ENCODE measurements around the gene MRPL55.

Gene MRPL55

DNA sequence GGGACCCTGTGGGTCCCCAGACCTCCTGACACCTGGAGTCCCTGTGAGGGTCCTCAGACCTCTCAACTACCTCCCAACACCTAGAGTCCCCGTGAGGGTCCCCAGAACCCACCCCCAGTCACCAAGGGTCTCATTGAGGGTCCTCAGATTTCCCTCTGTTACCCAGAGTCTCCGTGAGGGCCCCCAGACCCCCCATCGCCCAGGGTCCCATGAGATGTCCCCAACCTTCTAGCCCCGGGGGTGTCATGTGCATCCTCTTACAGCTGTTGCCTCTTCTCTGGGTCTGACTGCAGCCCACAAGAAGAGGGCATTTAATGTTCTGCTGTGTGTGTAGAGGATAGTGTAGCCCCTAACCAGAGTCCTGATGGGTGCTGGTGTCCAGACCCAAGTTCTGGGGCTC is 38.7 kb upstream of the MRPL55 start:
- no peak for DNase-seq

DNA sequence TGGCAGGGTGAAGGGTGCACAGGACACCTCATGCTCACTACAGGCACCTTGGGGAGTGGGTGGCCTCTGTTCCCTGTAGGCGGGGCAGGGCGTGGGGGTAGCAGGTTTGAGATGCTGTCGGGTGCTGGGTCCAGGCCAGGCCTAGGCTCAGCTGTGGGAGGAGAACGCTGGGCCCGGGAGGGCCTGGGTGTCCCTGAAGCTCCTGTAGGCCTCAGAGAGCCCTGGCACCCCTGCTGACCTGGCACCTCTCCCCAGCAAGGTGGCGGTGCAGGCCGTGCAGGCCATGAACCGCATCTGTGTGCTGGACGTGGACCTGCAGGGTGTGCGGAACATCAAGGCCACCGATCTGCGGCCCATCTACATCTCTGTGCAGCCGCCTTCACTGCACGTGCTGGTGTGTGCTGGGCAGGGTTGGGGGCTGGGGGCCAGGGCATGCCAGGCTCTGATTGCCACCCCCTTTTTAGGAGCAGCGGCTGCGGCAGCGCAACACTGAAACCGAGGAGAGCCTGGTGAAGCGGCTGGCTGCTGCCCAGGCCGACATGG is 38.1 kb upstream of the MRPL55 start:
- no peak for DNase-seq

DNA sequence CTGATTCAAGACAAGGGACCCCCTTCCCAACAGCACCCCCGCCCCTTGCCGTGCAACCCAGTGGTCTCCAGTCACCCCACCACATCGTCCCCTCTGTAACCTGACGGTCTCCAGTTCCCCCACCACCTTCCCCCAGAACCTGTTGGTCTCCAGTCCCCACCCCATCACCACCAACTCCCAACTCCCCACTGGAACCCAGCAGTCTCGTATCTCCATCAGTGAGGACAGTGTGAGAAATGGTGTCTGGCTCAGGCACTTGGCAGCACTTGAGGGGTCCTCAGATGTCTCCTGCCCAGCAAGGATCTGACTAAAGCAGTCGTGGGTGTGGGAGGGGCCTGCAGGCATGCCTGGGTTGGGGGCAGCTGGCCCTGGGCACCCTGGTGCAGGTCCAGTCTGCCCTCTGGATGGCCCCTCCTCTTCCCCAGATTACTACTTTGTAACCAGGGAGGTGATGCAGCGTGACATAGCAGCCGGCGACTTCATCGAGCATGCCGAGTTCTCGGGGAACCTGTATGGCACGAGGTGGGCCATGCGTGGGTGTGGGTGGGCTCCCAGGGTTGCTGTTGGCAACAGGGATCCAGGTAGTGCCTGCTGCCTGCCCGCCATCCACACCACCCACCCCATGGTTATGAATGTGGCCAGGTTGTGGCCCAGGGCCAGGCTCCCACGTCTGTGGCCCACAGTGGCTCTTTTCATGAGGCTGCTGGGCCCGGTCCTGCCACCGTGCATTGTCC is 37.5 kb upstream of the MRPL55 start:
- no peak for DNase-seq

DNA sequence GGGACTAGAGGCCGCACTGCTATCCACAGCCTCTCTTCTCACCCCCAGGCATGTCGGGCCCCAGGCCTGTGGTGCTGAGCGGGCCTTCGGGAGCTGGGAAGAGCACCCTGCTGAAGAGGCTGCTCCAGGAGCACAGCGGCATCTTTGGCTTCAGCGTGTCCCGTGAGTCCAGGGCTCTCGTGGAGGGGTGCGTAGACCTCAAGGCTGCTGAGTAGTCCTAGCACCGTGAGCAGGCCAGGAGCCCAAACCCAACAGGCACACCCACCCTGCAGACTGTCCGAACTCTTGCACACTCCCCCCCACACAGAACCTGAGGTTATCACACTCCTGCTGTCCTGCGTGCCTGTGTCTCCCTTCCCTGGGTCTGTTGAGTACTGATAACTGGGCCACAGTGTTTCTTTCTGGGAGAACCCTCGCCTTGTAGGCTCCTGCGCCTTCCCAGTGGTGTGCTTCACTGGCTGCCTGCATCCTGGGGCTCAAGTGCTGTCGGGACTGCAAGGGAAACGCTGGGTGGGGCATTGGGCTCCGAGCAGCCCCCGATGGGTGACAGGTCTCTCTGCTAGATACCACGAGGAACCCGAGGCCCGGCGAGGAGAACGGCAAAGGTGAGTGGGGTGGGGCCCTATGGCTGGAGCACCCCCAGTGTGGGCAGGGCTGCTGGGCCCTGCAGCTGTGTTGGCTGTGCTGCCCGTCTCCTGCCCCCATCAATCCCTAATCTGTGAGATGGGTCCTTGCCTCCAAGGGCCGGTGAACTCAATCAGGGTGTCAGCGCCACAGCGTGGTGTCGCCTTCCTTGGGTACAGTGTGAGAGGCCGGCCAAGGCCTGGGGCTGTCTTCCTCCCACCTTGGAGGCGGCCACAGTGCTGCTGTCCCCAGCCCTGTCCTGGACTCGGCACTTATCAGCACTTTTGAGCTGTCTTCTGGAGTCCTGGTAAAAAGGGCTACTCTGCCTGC is 36.6 kb upstream of the MRPL55 start:
- no peak for DNase-seq

DNA sequence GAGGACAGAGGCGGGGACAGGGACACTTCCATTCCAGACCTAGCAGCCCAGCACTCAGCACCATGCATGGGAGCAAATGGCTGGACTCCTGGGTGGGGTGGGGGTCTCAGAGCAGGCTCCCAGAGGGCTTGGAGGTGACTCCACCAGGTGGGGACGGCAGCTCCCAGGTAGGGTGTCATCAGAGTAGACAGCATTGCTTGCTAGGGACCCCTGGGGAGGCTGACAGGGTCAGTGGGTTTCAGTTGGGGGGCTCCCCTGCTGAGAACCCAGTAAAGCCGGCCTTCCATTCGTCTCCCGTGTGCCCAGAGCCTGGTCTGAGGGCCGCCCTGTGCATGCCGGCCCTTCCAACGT is 35.9 kb upstream of the MRPL55 start:
- no peak for DNase-seq

DNA sequence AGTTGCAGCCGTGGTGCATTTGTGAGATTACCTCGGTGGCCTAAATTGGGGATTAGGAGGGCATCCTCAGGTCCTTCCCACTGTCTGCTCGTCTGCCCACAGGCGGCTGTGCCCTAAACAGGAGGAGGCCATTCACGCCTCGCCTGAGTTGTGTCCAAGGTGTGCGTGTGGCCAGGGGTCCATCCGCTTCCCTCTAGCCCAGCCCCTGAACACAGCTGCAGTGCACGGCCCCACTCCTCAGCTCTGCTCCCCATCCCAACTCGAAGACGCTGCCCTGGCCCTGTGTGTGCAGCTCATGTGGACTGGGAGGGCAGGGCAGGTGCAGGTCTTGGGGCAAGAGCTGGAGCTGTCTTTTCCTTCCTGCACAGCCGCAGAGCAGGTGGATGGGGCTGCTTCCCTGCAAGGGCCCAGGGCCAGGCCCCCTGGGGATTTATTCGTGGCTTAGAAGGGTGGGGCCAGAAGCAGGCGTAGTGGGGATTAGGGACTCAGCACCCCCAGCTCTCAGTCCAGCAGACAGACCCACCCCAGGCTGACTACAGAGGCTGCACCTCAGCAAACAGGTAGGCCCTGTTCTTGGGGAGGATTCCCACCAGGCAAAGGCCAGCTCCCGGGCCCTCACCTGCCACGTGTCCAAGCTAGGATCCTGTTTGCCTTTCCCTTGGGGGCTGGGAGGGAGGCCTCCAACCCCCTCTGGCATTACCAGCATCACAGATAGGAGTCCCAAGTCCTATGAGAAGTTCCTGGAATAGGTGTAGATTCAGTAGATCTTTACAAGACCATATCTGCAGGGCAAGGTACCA is 35.3 kb upstream of the MRPL55 start:
- no peak for DNase-seq

DNA sequence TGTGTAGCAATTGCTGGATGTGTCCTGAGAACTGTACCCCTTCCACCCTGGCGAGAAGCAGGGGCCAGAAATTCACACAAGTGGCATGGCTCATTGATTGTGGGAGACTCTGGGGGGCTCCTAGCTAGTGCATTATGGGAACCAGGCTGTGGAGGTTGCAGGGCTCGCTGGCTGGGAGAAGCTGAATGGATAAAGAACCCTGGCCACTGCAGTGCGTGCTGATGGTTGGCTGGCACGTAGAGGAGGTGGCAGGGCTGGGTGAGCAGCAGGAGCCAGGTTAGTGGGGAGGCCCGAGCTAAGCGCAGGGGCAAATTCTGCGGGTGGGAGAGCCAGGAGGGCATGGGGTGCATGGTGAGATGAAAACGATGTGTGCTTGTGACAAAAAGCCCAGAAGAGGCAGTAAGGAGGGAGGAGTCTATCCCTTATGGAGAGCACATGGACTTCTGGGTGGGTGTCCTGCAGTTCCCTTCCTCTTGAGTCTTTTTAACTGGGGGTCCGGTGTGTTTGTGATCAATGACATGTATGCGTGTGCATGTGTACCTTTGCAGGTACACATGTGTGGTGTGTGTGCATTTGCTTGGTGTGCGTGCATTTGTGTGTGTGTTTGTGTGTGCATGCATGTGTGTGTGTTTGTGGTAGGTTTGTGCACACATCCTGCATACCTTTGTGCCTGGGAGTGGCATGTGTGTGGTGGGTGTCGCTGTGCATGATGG is 34.5 kb upstream of the MRPL55 start:
- DNase-seq, result no peak

DNA sequence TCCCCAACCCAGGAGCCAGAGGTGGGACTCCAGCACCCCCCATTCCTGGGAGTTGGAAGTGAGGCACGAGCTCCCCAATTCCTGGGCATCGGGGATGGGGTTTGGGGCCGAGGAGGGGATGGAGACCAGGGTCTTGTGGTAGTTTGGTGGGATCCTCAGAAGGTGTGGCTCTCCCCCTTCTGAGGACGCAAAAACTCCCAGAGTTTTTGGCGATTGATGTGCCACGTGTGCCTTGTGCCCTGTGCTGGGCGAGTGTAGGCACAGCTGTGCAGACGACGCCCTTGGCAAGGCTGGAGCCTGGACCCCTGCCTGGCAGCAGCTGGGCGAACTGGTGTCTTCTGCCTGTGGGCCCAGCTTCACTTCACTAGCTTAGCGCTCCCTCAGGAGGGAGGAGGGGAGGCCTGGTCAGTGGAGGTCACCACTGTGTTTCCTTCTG is 33.6 kb upstream of the MRPL55 start:
- no peak for DNase-seq

DNA sequence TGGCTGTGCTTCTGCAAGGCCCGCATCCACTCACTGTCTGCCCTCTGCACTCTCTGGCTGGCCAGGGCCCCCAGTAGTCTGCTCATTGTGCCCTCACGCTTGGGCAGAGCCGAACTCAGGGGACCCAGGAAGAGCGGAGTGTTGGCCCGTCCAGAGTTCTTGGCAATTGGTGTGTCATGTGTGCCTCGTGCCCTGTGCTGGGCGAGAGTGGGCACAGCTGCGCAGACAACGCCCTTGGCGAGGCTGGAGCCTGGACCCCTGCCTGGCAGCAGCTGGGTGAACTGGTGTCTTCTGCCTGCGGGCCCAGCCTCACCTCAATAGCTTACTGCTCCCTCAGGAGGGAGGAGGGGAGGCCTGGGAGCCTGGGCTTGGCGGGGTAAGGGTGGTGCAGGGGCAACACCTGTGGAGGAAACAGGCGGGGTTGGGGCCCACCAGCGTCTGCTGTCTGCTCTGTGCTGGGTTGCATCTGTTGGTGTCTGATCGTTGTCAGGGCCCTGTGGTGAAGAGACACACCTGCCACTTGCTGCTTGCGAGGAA is 33.1 kb upstream of the MRPL55 start:
- no peak for DNase-seq

DNA sequence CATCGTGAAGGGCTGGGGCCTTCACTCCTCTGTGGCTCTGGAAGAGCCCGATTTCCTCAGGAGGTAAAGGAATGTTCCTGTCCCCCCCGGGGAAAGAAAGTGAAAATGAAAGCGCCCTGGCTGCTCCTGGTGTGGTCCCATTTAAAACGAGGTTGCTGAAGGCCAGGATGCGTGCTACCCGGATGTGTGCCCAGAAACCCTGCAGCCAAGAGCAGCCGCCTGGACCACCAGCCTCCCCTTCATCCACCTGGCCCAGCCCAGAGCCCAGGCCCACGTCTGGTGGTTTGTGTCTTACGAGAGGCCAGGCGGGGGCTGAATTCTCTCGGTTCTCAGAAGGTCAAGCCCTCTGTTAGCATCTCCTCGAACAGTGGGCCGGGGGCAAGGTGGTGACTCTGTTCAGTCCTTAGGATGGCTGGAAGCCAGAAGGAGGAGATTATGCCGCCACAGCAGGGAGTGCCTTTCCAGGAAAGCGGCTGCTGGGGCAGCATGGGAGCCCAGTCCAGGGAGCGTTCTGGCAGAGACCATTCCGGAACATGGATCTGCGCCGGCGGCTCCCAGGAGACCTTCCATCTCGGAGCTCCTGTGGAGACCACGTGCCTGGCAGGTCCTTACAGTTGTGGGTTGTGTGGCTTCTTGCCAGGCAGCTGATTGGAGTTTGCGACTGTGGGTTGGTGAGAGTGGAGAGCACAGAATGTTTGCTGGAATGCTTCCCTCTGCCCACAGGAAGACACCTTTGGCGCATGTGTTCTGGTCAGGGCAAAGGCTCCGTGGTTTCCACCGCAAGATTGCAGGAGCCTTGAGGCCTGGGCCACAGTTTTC is 32.3 kb upstream of the MRPL55 start:
- DNase-seq, result peak in 1 of 2 donors; percentile 34

DNA sequence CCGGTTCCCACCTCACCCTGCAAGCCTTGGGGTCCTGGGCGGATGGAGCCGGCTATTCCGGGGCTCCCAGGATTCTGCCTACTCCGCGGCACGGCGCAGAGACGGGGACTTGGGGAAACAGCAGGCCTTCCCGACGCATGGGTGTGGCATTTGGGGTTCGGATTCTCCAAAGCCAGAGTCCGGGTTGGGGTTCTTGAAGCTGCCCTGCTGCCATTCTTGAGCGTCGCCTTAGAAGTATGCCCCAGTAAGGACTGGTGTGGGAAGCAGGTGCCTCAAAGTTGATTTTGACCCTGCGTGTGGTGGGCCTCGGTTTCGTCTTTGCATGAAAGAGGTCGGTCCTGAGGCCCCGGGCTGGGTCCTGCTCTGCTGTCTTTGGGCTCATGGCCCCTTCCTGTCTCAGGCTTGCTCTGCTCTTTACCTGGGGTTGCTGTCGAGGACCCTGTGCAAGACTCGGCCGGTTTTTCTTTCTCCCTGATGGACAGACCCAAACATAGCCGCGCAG is 31.7 kb upstream of the MRPL55 start:
- DNase-seq, result no peak

DNA sequence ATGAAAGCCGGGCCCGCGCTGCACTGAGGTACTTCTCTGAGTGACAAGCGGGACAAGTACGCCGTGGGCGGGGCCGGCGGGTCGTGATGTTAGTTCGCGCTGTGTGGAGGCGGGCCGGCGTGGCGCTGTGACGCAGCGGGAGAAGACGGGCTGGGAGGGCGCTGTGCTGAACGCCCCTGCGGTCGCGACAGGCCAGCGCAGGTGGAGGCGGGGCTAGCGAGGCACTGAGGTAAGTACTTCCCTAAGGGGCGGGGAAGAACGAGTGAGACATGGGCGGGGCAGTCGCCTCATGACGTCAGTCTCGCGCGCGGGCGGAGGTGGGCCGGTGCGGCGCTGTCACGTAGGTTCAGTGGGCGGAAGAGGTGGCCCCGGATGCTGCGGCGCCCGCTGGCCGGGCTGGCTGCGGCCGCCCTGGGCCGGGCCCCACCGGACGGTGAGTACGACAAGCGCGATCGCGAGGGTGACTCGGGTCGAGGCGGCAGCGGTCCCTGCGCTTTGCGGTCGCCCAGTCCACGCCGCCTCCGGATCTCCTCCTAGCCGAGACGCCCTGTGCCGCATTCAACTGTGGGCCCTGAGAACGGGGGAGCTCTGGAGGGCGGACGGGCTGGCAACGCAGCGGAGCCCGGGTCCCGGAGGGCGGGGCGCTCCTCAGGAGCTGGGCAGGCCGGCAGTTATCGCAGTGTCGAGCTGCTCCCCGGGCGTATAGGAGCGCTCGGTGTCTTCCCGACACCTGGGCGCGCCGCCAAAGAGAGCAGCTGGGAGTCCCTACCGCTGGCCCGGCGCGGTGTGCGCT is 31.0 kb upstream of the MRPL55 start, which contains the start of gene GUK1:
TSS of gene GUK1 (plus strand) at position 349 of the 793 bp plus-strand sequence. CDS start at position 373, 24 bp downstream.
- DNase-seq, result peak; percentile 100

DNA sequence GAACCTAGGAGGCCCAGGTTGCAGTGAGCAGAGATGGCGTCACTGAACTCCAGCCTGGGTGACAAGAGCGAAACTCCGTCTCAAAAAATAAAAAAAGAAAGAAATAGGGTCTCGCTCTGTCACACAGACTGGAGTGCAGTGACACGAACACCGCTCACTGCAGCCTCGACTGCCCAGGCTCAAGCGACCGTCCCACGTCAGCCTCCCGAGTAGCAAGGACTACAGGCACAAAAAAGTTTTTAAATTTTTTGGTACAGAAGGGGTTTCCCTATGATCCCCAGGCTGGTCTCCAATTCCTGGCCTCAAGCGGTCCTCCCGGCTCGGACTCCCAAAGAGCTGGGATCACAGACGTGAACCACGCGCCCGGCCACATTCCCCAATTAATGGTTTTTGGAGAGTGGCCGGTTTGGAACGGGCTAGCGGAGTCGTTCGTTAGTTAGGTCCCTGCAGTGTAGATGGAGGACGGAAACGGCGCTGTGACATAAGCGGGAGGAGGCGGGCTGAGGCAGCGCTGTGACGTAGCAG is 30.4 kb upstream of the MRPL55 start:
- no peak for DNase-seq

DNA sequence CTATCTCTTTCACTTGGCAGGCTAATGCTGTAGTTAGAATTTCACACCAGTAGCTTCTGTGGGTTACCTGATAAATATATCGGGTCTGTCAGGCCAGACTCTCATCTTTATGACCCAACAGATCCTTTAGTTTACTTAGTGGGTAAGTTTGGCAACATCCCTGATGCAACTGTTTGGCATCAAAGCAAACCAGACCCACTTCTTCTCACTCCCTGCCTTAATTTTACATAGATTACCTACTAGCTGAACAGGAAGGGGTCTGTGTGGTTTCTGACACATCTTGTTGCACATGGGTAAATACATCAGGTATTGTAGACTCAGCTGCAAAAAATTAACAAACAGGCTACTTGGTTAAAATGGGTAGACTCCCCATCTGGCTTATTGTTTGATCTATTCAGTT is 27.8 kb upstream of the MRPL55 start:
- DNase-seq, result no peak

DNA sequence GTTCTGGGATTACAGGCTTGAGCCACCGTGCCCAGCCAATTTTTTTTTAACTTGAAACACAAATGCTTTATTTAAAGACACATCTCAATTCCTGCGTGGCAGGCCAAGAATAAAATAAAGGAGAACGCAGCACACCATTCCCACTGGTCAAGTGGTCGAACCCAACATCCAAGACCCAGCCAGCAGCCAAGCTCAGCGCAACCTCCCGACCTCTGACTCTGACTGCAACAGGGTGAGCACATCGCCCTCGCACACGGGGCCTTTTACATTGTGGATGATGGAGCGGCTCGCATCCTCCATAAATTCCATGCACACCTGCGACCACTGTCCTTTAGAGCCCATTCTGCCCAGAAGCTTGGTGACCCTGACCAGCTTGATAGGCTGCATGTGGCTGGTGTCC is 25.5 kb upstream of the MRPL55 start:
- no peak for DNase-seq

DNA sequence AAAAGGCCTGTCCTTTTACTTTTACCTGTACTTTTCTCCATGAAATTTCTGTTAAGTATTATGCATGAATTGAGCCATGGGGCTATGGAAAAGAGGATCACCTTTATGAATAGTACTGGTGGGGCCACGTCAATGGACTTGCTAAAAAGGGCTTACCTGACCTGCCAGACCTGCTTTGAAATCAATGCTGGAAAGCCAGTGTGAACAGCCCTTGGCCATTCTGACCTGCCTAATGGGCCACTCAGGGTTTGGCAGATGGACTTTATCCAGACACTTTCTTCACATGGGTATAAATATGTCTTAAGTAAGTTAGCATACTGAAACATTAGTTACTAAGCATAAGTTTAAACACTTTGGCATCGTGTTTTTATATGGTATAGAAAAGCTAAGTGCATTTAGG is 22.7 kb upstream of the MRPL55 start:
- DNase-seq, result no peak

DNA sequence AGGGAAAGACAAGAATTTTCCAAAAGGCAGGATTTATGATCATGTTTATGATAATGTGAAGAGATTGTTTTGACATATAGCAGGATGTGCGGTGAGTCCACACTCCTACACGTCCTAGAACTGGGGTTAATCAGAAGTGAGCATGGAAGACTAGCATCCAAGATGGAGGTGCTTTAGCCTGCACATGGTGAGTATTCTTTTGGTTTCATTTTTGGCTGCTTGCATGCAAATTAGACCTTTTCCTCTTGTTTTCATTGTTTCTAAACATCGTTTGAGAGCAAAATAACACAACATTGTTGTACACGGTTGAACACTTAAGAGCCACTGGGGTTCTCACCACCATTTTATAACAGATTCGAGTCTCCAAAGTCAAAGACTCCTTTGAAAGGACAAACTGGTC is 16.1 kb upstream of the MRPL55 start:
- no peak for DNase-seq

DNA sequence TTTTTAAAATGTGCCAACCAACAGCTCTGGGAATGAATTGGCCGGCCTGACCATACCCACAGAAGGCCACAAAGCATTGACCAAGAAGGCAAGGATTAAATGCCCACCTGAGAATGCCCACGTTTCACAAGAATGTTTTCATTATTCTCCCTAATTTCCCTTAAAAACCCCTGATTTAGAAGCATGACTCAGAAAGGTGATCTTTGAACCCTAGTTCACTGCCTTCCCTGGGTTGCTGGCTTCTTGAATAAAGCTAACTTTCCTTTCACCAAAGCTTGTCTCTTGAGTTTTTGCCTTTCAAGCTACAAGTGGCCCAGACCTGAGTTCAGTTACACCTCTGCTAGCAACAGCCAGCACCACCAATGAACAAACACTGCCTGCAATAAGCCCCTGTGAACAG is 14.4 kb upstream of the MRPL55 start:
- no peak for DNase-seq

DNA sequence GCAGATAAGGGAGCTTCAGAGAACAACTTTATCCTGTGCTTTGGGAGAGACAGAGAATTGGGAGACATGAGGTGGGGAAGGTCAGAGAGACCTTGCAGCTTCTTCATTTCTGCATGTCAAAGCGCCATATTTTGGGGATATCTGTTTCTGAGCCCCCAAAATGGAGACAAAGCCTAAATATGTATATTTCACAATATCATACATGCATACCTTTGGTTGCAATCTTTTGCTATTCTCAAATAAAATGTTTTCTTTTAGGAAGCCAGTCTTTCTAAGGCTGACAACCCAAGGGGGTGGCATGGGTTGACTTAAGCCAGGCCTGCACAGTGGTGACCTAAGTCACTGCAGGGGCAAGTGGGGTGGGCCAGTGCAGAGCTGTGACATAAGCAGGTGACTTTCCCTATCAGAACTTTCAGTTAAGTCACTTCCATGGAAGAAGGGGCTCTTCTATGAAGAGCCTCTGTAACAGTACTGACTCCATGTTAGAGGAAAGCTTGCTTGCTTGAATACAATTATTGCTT is 13.9 kb upstream of the MRPL55 start:
- no peak for DNase-seq

Measured in stimulated activated CD4-positive, alpha-beta T cell treated with anti-CD3 and anti-CD28 coated beads, Interleukin-2, amount 100 ng/mL, for 24 hours (primary cell).